ENCODE results near the gene STAT4. TPM values are rescaled to one million over a fixed set of nuclear protein-coding genes. Genes with fewer than 3 reads are reported as not detected.

STAT4 gene
- total RNA-seq, 4 donors from 2014 or later = 0.31 to 1.0 (median 0.73) TPM; not detected in 1

- no peak for DNase-seq
- in situ Hi-C loops (cut with MboI; ENCODE audit: low sequenced_read_pairs in 4 of 4) = loop anchor here in 1 of 4 donors (25.0 kb wide), 1 partner anchor 448 kb away; no protein-coding TSS in a partner anchor
- peaks cover 0 to 4% of the 10 kb centered on the region in 2 donors for H3K4me1 ChIP-seq
Measured at GRCh38 chr2:191064590-191064989, 86.2 kb downstream of the STAT4 start.

GRCh38 chr2:191063584-191063983, 87.2 kb downstream of the STAT4 start:
- H3K36me3 ChIP-seq = no peaks in the 10 kb centered on the region
- H3K4me1 ChIP-seq = peaks cover 0 to 4% of the 10 kb centered on the region in 2 donors
- DNase-seq (no peak), ATAC-seq (no peak)
- no peak overlapping the region for H3K4me3 ChIP-seq
- no peaks in the 10 kb centered on the region for H3K9me3 ChIP-seq
- intact Hi-C loops (cut with DNase I; ENCODE audit: low total_unique reads) = no loop called here
- TF ChIP-seq CTCF (IDR thresholded peaks at IDR 0.05 in 4 of 5, conservative IDR thresholded peaks at IDR 0.05 in 1 of 5) = no peak
- TF ChIP-seq POLR2A (IDR thresholded peaks at IDR 0.05) = no peak
- no peaks in the 10 kb centered on the region for H3K27me3 ChIP-seq
- in situ Hi-C loops (cut with MboI; ENCODE audit: low sequenced_read_pairs in 4 of 4) = loop anchor here in 1 of 4 donors (25.0 kb wide), 1 partner anchor 449 kb away; no protein-coding TSS in a partner anchor
- no peak overlapping the region for H3K27ac ChIP-seq

More at GRCh38 chr2:191064590-191064989, 86.2 kb downstream of the STAT4 start:
- no peak overlapping the region for H3K27ac ChIP-seq
- ATAC-seq = no peak
- intact Hi-C loops (cut with DNase I; ENCODE audit: low total_unique reads) = no loop called here
- TF ChIP-seq CTCF (IDR thresholded peaks at IDR 0.05 in 4 of 5, conservative IDR thresholded peaks at IDR 0.05 in 1 of 5) = no peak
- TF ChIP-seq POLR2A (IDR thresholded peaks at IDR 0.05) = no peak
- no peaks in the 10 kb centered on the region for H3K27me3 ChIP-seq
- no peaks in the 10 kb centered on the region for H3K9me3 ChIP-seq
- H3K36me3 ChIP-seq = no peaks in the 10 kb centered on the region
- H3K4me3 ChIP-seq = no peak overlapping the region

GRCh38 chr2:191061381-191061980, 89.3 kb downstream of the STAT4 start:
- H3K27me3 ChIP-seq = no peaks in the 10 kb centered on the region
- in situ Hi-C loops (cut with MboI; ENCODE audit: low sequenced_read_pairs in 4 of 4) (loop anchor here in 1 of 4 donors (25.0 kb wide), 1 partner anchor 451 kb away; no protein-coding TSS in a partner anchor), intact Hi-C loops (cut with DNase I; ENCODE audit: low total_unique reads) (no loop called here)
- H3K9me3 ChIP-seq = no peaks in the 10 kb centered on the region
- no peak overlapping the region for H3K4me3 ChIP-seq
- no peaks in the 10 kb centered on the region for H3K36me3 ChIP-seq
- H3K4me1 ChIP-seq = peaks cover 0 to 4% of the 10 kb centered on the region in 2 donors
- ATAC-seq (no peak), DNase-seq (no peak)
- no peak for TF ChIP-seq POLR2A (IDR thresholded peaks at IDR 0.05)
- no peak for TF ChIP-seq CTCF (IDR thresholded peaks at IDR 0.05 in 4 of 5, conservative IDR thresholded peaks at IDR 0.05 in 1 of 5)
- H3K27ac ChIP-seq = no peak overlapping the region

GRCh38 chr2:191059308-191059707, 91.5 kb downstream of the STAT4 start:
- no peaks in the 10 kb centered on the region for H3K4me1 ChIP-seq
- H3K36me3 ChIP-seq = no peaks in the 10 kb centered on the region
- TF ChIP-seq POLR2A (IDR thresholded peaks at IDR 0.05) = no peak
- no peak for TF ChIP-seq CTCF (IDR thresholded peaks at IDR 0.05 in 4 of 5, conservative IDR thresholded peaks at IDR 0.05 in 1 of 5)
- in situ Hi-C loops (cut with MboI; ENCODE audit: low sequenced_read_pairs in 4 of 4) = loop anchor here in 2 of 4 donors (10.0 to 25.0 kb wide), 2 partner anchors 453 to 465 kb away; no protein-coding TSS in a partner anchor
- intact Hi-C loops (cut with DNase I; ENCODE audit: low total_unique reads) = loop anchor here (10.0 kb wide), 1 partner anchor 95 kb away; the partner anchor contains the start of gene STAT4
- ATAC-seq = no peak
- DNase-seq = no peak
- no peak overlapping the region for H3K27ac ChIP-seq
- no peaks in the 10 kb centered on the region for H3K27me3 ChIP-seq
- H3K4me3 ChIP-seq = no peak overlapping the region
- no peaks in the 10 kb centered on the region for H3K9me3 ChIP-seq

Data from gastrocnemius medialis (tissue), 4 donors.